ENCODE measurements around the gene TMEM161A.
"Not testable (repeated sequence)": the region's sequence is repeated elsewhere in the genome, so short reads cannot be mapped to it uniquely, and the experiment has no call there.

TMEM161A gene

DNA sequence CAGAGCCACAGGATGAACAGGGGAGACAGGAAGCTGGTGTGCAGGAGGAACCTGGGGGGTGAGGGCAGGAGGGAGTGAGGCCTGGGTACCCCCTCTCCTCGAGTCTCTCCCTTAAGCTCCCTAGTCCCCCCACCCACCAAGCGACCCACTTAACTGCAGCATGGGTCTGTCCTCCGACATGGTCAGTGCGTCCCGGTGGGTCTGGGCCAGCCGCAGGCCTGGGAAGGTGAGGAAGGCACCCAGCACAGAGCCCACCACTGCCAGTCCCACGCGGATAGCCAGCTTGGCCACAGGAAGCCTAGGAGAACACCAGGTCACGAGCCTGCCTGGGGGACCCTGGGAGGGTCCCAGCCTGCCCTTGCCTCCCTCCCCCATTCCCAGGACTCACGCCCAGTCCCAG lies 16.9 kb downstream of the TMEM161A start:
- TF ChIP-seq ZNF274 (IDR thresholded peaks at IDR 0.05; ENCODE audit: low read depth, low read length) = no peak

DNA sequence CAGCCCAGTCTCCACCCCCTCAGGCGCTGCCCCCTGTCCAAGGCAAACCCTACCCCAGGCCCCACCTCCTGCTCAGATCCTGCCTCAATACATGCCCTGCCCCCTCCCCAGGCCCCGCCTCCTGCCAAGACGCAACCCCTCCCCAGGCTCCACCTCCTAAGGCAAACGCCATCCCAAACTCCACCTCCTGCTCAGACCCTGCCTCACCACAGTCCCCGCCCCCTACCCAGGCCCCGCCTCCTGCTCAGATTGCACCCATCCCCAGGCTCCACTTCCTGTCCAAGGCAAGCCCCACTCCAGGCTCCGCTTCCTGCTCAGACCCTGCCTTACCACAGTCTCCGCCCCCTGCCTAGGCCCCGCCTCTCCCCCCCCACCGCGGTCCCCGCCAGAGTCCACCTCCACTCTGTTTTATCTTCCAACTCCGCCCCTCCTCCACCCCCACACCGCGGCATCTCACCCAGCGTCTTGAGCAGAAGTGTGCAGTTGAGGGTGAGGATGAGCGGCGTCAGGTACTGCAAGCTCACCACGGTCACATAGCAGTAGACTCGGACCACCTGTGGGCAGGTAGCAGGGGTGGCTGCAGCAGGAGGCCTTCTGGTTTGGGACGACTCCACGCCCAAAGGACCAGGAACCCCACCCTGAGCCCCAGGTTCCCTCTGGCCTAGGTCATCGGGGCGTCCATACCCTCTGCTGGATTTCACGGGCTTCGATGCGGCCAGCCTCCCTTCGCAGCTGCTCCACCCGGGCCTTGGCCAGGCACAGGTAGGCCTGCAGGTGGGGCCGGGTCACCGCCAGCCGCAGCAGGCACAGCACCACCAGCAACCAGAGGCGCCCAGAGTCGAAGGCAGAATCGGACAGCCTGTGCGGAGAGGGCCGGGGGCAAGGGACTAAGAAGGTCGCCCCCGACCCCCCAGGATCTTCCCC lies 17.7 kb downstream of the TMEM161A start:
- H3K4me3 ChIP-seq (ENCODE audit: low read length) = no peak overlapping the region
- TF ChIP-seq ZNF274 (IDR thresholded peaks at IDR 0.05; ENCODE audit: low read depth, low read length) = no peak

More for the DNA sequence above, 16.9 kb downstream of the TMEM161A start:
- no peak overlapping the region for H3K4me3 ChIP-seq (ENCODE audit: low read length)

DNA sequence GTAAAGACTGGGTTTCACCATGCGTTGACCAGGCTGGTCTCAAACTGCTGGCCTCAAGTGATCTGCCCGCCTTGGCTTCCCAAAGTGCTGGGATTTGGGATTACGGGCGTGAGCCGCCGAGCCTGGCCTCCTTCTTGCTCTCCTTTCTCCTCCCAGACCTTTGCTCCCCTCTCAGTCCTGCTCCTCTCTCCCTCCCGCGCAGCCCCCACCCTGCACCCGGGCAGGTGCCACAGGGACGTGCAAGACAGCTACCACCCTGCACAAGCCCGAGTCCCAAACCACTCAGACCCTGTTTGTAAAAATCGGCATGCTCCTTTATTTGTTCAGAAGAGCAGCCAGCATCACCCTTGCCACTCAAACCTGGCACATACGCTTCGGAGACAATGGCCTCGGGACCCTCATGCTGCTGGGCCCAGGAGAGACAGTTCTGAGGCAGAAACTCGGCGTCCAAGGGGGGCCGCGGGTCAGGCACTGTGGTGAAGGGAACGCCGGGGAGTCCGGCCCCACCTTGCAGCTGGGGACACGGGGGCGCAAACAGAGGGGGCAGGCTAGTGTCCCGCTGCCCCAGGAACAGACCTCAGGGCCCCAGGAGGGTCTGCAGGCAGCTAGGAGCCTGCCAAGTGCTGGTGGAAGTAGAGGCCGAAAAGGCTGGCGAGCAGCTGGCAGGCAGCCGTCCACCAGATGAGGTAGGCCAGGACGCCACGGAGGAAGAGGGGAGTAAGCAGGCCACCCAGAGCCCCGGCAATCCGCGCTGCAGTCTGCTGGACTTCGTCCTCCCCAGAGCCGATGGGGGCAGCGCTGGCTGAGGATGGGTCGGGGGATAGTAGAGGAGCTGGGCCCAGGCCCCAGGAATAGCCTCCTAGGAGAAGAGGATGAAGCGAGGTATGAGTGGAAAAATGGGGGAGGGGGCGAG lies 18.7 kb downstream of the TMEM161A start:
- no peak for TF ChIP-seq ZNF274 (IDR thresholded peaks at IDR 0.05; ENCODE audit: low read depth, low read length)
- no peak overlapping the region for H3K4me3 ChIP-seq (ENCODE audit: low read length)

GRCh38 chr19:19115954-19116353 lies 22.3 kb downstream of the TMEM161A start:
- TF ChIP-seq ZNF274 (IDR thresholded peaks at IDR 0.05; ENCODE audit: low read depth, low read length) = no peak
- H3K4me3 ChIP-seq (ENCODE audit: low read length) = no peak overlapping the region

GRCh38 chr19:19113040-19113626 lies 25.1 kb downstream of the TMEM161A start:
- no peak overlapping the region for H3K4me3 ChIP-seq (ENCODE audit: low read length)
- TF ChIP-seq ZNF274 (IDR thresholded peaks at IDR 0.05; ENCODE audit: low read depth, low read length) = no peak

- TF ChIP-seq ZNF274 (IDR thresholded peaks at IDR 0.05; ENCODE audit: low read depth, low read length) = no peak
- H3K4me3 ChIP-seq (ENCODE audit: low read length) = no peak overlapping the region
Measured at GRCh38 chr19:19111967-19112580, 26.2 kb downstream of the TMEM161A start.

GRCh38 chr19:19111136-19111835 lies 27.0 kb downstream of the TMEM161A start:
- no peak for TF ChIP-seq ZNF274 (IDR thresholded peaks at IDR 0.05; ENCODE audit: low read depth, low read length)
- H3K4me3 ChIP-seq (ENCODE audit: low read length) = no peak overlapping the region

DNA sequence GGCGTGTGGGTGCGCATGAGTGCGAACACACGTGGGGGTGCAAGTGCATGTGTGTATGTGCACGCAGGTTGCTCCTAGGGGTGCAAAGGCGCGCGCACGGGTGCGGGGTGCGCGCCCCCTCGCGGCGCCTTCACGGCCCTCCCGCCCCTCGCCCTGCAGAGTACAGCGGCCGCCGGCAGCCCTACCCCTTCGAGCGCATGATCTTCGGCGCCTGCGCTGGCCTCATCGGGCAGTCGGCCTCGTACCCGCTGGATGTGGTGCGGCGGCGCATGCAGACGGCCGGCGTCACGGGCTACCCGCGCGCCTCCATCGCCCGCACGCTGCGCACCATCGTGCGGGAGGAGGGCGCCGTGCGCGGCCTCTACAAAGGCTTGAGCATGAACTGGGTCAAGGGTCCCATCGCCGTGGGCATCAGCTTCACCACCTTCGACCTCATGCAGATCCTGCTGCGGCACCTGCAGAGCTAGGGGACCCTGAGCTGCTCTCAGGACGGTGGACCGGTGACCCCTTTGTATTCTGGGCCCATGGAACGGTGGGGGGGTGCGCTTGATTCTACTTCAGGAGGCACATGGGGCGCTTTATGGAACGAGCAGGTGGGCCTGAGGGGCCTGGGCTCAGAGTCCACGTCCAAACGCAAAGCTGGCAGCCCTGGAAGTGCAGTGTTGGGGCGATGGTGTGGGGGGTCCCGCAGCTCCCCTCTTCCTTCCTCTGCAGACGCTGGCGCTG lies 27.7 kb downstream of the TMEM161A start:
- TF ChIP-seq ZNF274 (IDR thresholded peaks at IDR 0.05; ENCODE audit: low read depth, low read length) = no peak
- H3K4me3 ChIP-seq (ENCODE audit: low read length) = no peak overlapping the region

- no peak for TF ChIP-seq ZNF274 (IDR thresholded peaks at IDR 0.05; ENCODE audit: low read depth, low read length)
- no peak overlapping the region for H3K4me3 ChIP-seq (ENCODE audit: low read length)
Measured at GRCh38 chr19:19109601-19110000, 28.7 kb downstream of the TMEM161A start.

DNA sequence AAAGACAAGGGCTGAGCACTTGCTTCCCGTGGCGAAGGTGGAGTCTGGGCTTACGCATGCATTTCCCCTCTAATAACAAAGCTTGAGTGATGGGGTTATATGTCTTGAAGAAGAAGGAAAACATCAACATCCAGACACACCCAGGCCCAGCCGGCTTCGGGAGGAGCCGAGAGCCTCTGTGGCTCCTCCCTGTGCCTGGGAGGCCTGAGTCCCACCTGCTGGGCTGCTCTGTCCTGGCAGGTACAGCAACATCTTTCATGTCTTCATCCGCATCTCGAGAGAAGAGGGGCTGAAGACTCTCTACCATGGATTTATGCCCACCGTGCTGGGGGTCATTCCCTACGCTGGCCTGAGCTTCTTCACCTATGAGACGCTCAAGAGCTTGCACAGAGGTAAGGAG lies 30.6 kb downstream of the TMEM161A start:
- no peak for TF ChIP-seq ZNF274 (IDR thresholded peaks at IDR 0.05; ENCODE audit: low read depth, low read length)
- H3K4me3 ChIP-seq (ENCODE audit: low read length) = no peak overlapping the region

- H3K4me3 ChIP-seq (ENCODE audit: low read length) = not testable (repeated sequence)
Measured at GRCh38 chr19:19106938-19107337, 31.3 kb downstream of the TMEM161A start.

DNA sequence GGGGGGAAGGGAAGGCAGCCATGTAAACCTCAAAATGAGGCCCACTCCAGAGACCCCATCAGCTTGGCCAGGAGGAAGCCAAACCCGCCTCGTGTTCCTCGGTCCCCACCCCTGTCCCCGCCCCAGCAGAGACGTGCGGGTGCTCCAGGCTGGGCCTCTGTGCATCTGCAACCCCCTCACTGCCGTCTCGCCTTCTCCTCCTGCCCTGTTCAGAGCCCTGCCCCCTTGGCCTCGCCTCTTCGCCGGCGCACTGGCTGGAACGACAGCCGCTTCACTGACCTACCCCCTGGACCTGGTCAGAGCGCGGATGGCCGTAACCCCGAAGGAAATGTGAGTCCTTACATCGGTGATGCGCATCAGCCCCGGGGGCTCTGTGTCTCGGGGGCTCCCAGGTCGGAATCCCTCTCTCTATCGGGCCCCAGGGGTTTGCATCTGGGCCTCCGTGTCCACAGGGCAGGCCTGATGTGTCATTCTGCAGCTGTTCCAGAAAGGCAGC lies 32.2 kb downstream of the TMEM161A start:
- no peak overlapping the region for H3K4me3 ChIP-seq (ENCODE audit: low read length)
- no peak for TF ChIP-seq ZNF274 (IDR thresholded peaks at IDR 0.05; ENCODE audit: low read depth, low read length)
